Measurements from ENCODE around the gene OGFOD2.

Gene OGFOD2

GRCh38 chr12:122994140-122994675 lies 19.2 kb downstream of the OGFOD2 start:
- Histone ChIP-seq H3K4me3 (ENCODE audit: low read length) (no peak overlapping the region), H3K4me1 (ENCODE audit: control insufficient read depth, low read depth, low read length) (no peaks in the 10 kb centered on the region), H3K9me3 (ENCODE audit: control insufficient read depth, low read depth, low read length) (no peaks in the 10 kb centered on the region), H3K27ac (ENCODE audit: low read length) (no peak overlapping the region), H3K27me3 (ENCODE audit: control insufficient read depth, insufficient read depth, low read length) (no peaks in the 10 kb centered on the region), H3K36me3 (ENCODE audit: control insufficient read depth, low read depth, low read length) (no peaks in the 10 kb centered on the region), H3K9ac (ENCODE audit: low read length) (no peak overlapping the region)

GRCh38 chr12:122994781-122995502 lies 19.9 kb downstream of the OGFOD2 start:
- Histone ChIP-seq H3K4me1 (ENCODE audit: control insufficient read depth, low read depth, low read length) (no peaks in the 10 kb centered on the region), H3K9ac (ENCODE audit: low read length) (no peak overlapping the region), H3K9me3 (ENCODE audit: control insufficient read depth, low read depth, low read length) (no peaks in the 10 kb centered on the region), H3K36me3 (ENCODE audit: control insufficient read depth, low read depth, low read length) (no peaks in the 10 kb centered on the region), H3K4me3 (ENCODE audit: low read length) (no peak overlapping the region), H3K27ac (ENCODE audit: low read length) (no peak overlapping the region), H3K27me3 (ENCODE audit: control insufficient read depth, insufficient read depth, low read length) (no peaks in the 10 kb centered on the region)

GRCh38 chr12:122995503-122996187 lies 20.6 kb downstream of the OGFOD2 start:
- no peak overlapping the region for H3K9ac ChIP-seq (ENCODE audit: low read length)
- H3K36me3 ChIP-seq (ENCODE audit: control insufficient read depth, low read depth, low read length): no peaks in the 10 kb centered on the region
- H3K4me3 ChIP-seq (ENCODE audit: low read length): no peak overlapping the region
- no peaks in the 10 kb centered on the region for H3K9me3 ChIP-seq (ENCODE audit: control insufficient read depth, low read depth, low read length)
- no peak overlapping the region for H3K27ac ChIP-seq (ENCODE audit: low read length)
- no peaks in the 10 kb centered on the region for H3K4me1 ChIP-seq (ENCODE audit: control insufficient read depth, low read depth, low read length)
- no peaks in the 10 kb centered on the region for H3K27me3 ChIP-seq (ENCODE audit: control insufficient read depth, insufficient read depth, low read length)

GRCh38 chr12:122996188-122996601 lies 21.2 kb downstream of the OGFOD2 start:
- H3K27ac ChIP-seq (ENCODE audit: low read length): no peak overlapping the region
- H3K9me3 ChIP-seq (ENCODE audit: control insufficient read depth, low read depth, low read length): no peaks in the 10 kb centered on the region
- no peak overlapping the region for H3K9ac ChIP-seq (ENCODE audit: low read length)
- no peaks in the 10 kb centered on the region for H3K36me3 ChIP-seq (ENCODE audit: control insufficient read depth, low read depth, low read length)
- no peaks in the 10 kb centered on the region for H3K4me1 ChIP-seq (ENCODE audit: control insufficient read depth, low read depth, low read length)
- no peak overlapping the region for H3K4me3 ChIP-seq (ENCODE audit: low read length)
- H3K27me3 ChIP-seq (ENCODE audit: control insufficient read depth, insufficient read depth, low read length): no peaks in the 10 kb centered on the region

- H3K27me3 ChIP-seq (ENCODE audit: control insufficient read depth, insufficient read depth, low read length): no peaks in the 10 kb centered on the region
- H3K4me1 ChIP-seq (ENCODE audit: control insufficient read depth, low read depth, low read length): no peaks in the 10 kb centered on the region
- no peaks in the 10 kb centered on the region for H3K9me3 ChIP-seq (ENCODE audit: control insufficient read depth, low read depth, low read length)
- no peaks in the 10 kb centered on the region for H3K36me3 ChIP-seq (ENCODE audit: control insufficient read depth, low read depth, low read length)
- no peak overlapping the region for H3K4me3 ChIP-seq (ENCODE audit: low read length)
- H3K9ac ChIP-seq (ENCODE audit: low read length): no peak overlapping the region
- no peak overlapping the region for H3K27ac ChIP-seq (ENCODE audit: low read length)
These were observed 21.7 kb downstream of the OGFOD2 start for GRCh38 chr12:122996621-122997342.

GRCh38 chr12:122997343-122998250 lies 22.6 kb downstream of the OGFOD2 start:
- no peaks in the 10 kb centered on the region for H3K9me3 ChIP-seq (ENCODE audit: control insufficient read depth, low read depth, low read length)

GRCh38 chr12:122998316-122998715 lies 23.3 kb downstream of the OGFOD2 start:
- no peak overlapping the region for H3K27ac ChIP-seq (ENCODE audit: low read length)
- H3K36me3 ChIP-seq (ENCODE audit: control insufficient read depth, low read depth, low read length): no peaks in the 10 kb centered on the region
- H3K4me1 ChIP-seq (ENCODE audit: control insufficient read depth, low read depth, low read length): no peaks in the 10 kb centered on the region
- H3K9ac ChIP-seq (ENCODE audit: low read length): no peak overlapping the region
- no peaks in the 10 kb centered on the region for H3K9me3 ChIP-seq (ENCODE audit: control insufficient read depth, low read depth, low read length)
- H3K4me3 ChIP-seq (ENCODE audit: low read length): no peak overlapping the region
- no peaks in the 10 kb centered on the region for H3K27me3 ChIP-seq (ENCODE audit: control insufficient read depth, insufficient read depth, low read length)

More at GRCh38 chr12:122997343-122998250, 22.6 kb downstream of the OGFOD2 start:
- Histone ChIP-seq H3K27ac (ENCODE audit: low read length) (no peak overlapping the region), H3K36me3 (ENCODE audit: control insufficient read depth, low read depth, low read length) (no peaks in the 10 kb centered on the region), H3K9ac (ENCODE audit: low read length) (no peak overlapping the region), H3K27me3 (ENCODE audit: control insufficient read depth, insufficient read depth, low read length) (no peaks in the 10 kb centered on the region), H3K4me1 (ENCODE audit: control insufficient read depth, low read depth, low read length) (no peaks in the 10 kb centered on the region), H3K4me3 (ENCODE audit: low read length) (no peak overlapping the region)

- H3K4me3 ChIP-seq (ENCODE audit: low read length): no peak overlapping the region
- no peak overlapping the region for H3K27ac ChIP-seq (ENCODE audit: low read length)
- no peaks in the 10 kb centered on the region for H3K27me3 ChIP-seq (ENCODE audit: control insufficient read depth, insufficient read depth, low read length)
- H3K36me3 ChIP-seq (ENCODE audit: control insufficient read depth, low read depth, low read length): no peaks in the 10 kb centered on the region
- no peak overlapping the region for H3K9ac ChIP-seq (ENCODE audit: low read length)
- H3K4me1 ChIP-seq (ENCODE audit: control insufficient read depth, low read depth, low read length): no peaks in the 10 kb centered on the region
- H3K9me3 ChIP-seq (ENCODE audit: control insufficient read depth, low read depth, low read length): no peaks in the 10 kb centered on the region
These were observed 24.3 kb downstream of the OGFOD2 start for GRCh38 chr12:122999196-122999946.

GRCh38 chr12:122999986-123000420 lies 25.0 kb downstream of the OGFOD2 start:
- H3K9ac ChIP-seq (ENCODE audit: low read length): no peak overlapping the region
- H3K9me3 ChIP-seq (ENCODE audit: control insufficient read depth, low read depth, low read length): no peaks in the 10 kb centered on the region
- H3K4me3 ChIP-seq (ENCODE audit: low read length): no peak overlapping the region
- H3K27ac ChIP-seq (ENCODE audit: low read length): no peak overlapping the region
- no peaks in the 10 kb centered on the region for H3K27me3 ChIP-seq (ENCODE audit: control insufficient read depth, insufficient read depth, low read length)
- H3K4me1 ChIP-seq (ENCODE audit: control insufficient read depth, low read depth, low read length): no peaks in the 10 kb centered on the region
- no peaks in the 10 kb centered on the region for H3K36me3 ChIP-seq (ENCODE audit: control insufficient read depth, low read depth, low read length)

GRCh38 chr12:123000578-123000977 lies 25.5 kb downstream of the OGFOD2 start:
- no peak overlapping the region for H3K4me3 ChIP-seq (ENCODE audit: low read length)
- no peaks in the 10 kb centered on the region for H3K9me3 ChIP-seq (ENCODE audit: control insufficient read depth, low read depth, low read length)
- no peaks in the 10 kb centered on the region for H3K27me3 ChIP-seq (ENCODE audit: control insufficient read depth, insufficient read depth, low read length)
- no peaks in the 10 kb centered on the region for H3K4me1 ChIP-seq (ENCODE audit: control insufficient read depth, low read depth, low read length)
- no peaks in the 10 kb centered on the region for H3K36me3 ChIP-seq (ENCODE audit: control insufficient read depth, low read depth, low read length)
- H3K9ac ChIP-seq (ENCODE audit: low read length): no peak overlapping the region
- no peak overlapping the region for H3K27ac ChIP-seq (ENCODE audit: low read length)

Data from iPS-18a (cell line).